ENCODE results near the gene RAB25.

The RAB25 gene

GRCh38 chr1:156065212-156065611, 4.3 kb downstream of the RAB25 start:
- ChIA-PET CTCF (interaction anchor here (0.6 to 7.2 kb wide), 17 partner anchors 8 to 814 kb away, joined by 3 to 65 read pairs (median 6); partner anchors contain the start of genes KHDC4, SSR2 and UBQLN4), POLR2A (interaction anchor here (0.5 to 1.0 kb wide), 2 partner anchors 14 to 233 kb away, joined by 3 to 7 read pairs; no protein-coding TSS in a partner anchor)
- TF ChIP-seq, protein P1, sequence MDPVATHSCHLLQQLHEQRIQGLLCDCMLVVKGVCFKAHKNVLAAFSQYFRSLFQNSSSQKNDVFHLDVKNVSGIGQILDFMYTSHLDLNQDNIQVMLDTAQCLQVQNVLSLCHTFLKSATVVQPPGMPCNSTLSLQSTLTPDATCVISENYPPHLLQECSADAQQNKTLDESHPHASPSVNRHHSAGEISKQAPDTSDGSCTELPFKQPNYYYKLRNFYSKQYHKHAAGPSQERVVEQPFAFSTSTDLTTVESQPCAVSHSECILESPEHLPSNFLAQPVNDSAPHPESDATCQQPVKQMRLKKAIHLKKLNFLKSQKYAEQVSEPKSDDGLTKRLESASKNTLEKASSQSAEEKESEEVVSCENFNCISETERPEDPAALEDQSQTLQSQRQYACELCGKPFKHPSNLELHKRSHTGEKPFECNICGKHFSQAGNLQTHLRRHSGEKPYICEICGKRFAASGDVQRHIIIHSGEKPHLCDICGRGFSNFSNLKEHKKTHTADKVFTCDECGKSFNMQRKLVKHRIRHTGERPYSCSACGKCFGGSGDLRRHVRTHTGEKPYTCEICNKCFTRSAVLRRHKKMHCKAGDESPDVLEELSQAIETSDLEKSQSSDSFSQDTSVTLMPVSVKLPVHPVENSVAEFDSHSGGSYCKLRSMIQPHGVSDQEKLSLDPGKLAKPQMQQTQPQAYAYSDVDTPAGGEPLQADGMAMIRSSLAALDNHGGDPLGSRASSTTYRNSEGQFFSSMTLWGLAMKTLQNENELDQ (tag by site-specific recombination; IDR thresholded peaks at IDR 0.05; ENCODE audit: low read depth), result no peak
- TF ChIP-seq EGR2 (tag by site-specific recombination; IDR thresholded peaks at IDR 0.05; ENCODE audit: low read depth) (peak; percentile 97), ZFHX2 (tag by site-specific recombination; conservative IDR thresholded peaks at IDR 0.05) (peak; percentile 96), ZNF302 (tag by site-specific recombination; IDR thresholded peaks at IDR 0.05; ENCODE audit: low read depth) (no peak), ZNF629 (tag by site-specific recombination; IDR thresholded peaks at IDR 0.05) (no peak), SCRT2 (tag by site-specific recombination; IDR thresholded peaks at IDR 0.05) (no peak), ZNF350 (tag by site-specific recombination; IDR thresholded peaks at IDR 0.05) (no peak), ZBTB11 (tag by site-specific recombination; conservative IDR thresholded peaks at IDR 0.05; ENCODE audit: low read depth) (no peak), ZNF19 (tag by site-specific recombination; IDR thresholded peaks at IDR 0.05; ENCODE audit: low read depth) (no peak), ZNF18 (tag by site-specific recombination; IDR thresholded peaks at IDR 0.05) (peak; percentile 63; the same call in 1 of the 2 replicates)
- Histone ChIP-seq H3K9me3 (ENCODE audit: control insufficient read depth, insufficient read depth, low read depth, low read length) (no peaks in the 10 kb centered on the region), H3K36me3 (ENCODE audit: control insufficient read depth in 2 of 2, insufficient read depth in 1 of 2, low read length in 2 of 2) (no peaks in the 10 kb centered on the region), H3K27ac (ENCODE audit: extremely low read depth, low read depth, low read length) (no peak overlapping the region), H3K4me1 (ENCODE audit: control insufficient read depth, insufficient read depth, low read length) (peaks cover 4% of the 10 kb centered on the region; the same call in 1 of the 2 replicates), H3K4me3 (ENCODE audit: low read depth, low read length) (no peak overlapping the region)

DNA sequence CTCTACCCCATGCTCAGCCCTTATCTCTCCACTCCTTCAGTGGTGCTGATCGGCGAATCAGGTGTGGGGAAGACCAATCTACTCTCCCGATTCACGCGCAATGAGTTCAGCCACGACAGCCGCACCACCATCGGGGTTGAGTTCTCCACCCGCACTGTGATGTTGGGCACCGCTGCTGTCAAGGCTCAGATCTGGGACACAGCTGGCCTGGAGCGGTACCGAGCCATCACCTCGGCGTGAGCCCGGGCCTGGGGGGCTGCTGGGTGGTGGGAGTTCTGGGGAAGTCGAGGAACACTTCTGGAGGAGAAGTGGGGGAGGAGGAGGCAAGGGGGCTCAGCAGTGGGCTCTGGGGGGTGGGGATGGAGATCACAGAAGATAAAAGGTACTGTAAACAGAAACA, 4.9 kb downstream of the RAB25 start:
- ChIA-PET POLR2A (interaction anchor here (0.6 to 1.0 kb wide), 4 partner anchors 15 to 128 kb away, joined by 3 to 4 read pairs (median 3); no protein-coding TSS in a partner anchor), CTCF (interaction anchor here (0.6 to 7.2 kb wide), 41 partner anchors 8 to 815 kb away, joined by 3 to 65 read pairs (median 5); partner anchors contain the start of genes ARHGEF2, KHDC4, LAMTOR2 and MEX3A)
- Histone ChIP-seq H3K36me3 (ENCODE audit: control insufficient read depth in 2 of 2, insufficient read depth in 1 of 2, low read length in 2 of 2) (no peaks in the 10 kb centered on the region), H3K9me3 (ENCODE audit: control insufficient read depth, insufficient read depth, low read depth, low read length) (no peaks in the 10 kb centered on the region), H3K27ac (ENCODE audit: extremely low read depth, low read depth, low read length) (no peak overlapping the region), H3K4me3 (ENCODE audit: low read depth, low read length) (no peak overlapping the region), H3K4me1 (ENCODE audit: control insufficient read depth, insufficient read depth, low read length) (peaks cover 4% of the 10 kb centered on the region; the same call in 1 of the 2 replicates)
- no peak for TF ChIP-seq MYNN (tag by site-specific recombination; IDR thresholded peaks at IDR 0.05; ENCODE audit: borderline replicate concordance)
- TF ChIP-seq ZNF350 (tag by site-specific recombination; IDR thresholded peaks at IDR 0.05), result no peak
- TF ChIP-seq ZNF416 (tag by site-specific recombination; IDR thresholded peaks at IDR 0.05), result no peak
- TF ChIP-seq ZNF211 (tag by site-specific recombination; IDR thresholded peaks at IDR 0.05; ENCODE audit: low read depth), result no peak
- TF ChIP-seq YY1 (tag by site-specific recombination; IDR thresholded peaks at IDR 0.05), result no peak
- TF ChIP-seq ZNF175 (tag by site-specific recombination; IDR thresholded peaks at IDR 0.05), result no peak

Data from HEK293 (cell line).